OCI-LY3 (cell line): Measurements from ENCODE around the gene ODC1.

ENCODE experiments used
- CTCF ChIP-seq: fragments of 200-600, 300-600 bp; sonication (generic); IDR thresholded peaks from 2 replicates; pipeline ENCODE4 v1.5.1; 2014; ENCODE audit warnings: antibody characterized with exemption, low read length, low read depth
- EZH2phosphoT487 ChIP-seq: fragments of 200-600 bp; shearing (Covaris generic); IDR thresholded peaks from 2 replicates; pipeline ENCODE4 v1.6.1; 2018; ENCODE audit warnings: antibody characterized with exemption, mixed run types, low read depth

- TF ChIP-seq CTCF (no peak), EZH2phosphoT487 (no peak)
Observed at GRCh38 chr2:10439971-10440370, 8.2 kb downstream of the ODC1 start.
